ENCODE measurements around the gene DMBT1.

DNA sequence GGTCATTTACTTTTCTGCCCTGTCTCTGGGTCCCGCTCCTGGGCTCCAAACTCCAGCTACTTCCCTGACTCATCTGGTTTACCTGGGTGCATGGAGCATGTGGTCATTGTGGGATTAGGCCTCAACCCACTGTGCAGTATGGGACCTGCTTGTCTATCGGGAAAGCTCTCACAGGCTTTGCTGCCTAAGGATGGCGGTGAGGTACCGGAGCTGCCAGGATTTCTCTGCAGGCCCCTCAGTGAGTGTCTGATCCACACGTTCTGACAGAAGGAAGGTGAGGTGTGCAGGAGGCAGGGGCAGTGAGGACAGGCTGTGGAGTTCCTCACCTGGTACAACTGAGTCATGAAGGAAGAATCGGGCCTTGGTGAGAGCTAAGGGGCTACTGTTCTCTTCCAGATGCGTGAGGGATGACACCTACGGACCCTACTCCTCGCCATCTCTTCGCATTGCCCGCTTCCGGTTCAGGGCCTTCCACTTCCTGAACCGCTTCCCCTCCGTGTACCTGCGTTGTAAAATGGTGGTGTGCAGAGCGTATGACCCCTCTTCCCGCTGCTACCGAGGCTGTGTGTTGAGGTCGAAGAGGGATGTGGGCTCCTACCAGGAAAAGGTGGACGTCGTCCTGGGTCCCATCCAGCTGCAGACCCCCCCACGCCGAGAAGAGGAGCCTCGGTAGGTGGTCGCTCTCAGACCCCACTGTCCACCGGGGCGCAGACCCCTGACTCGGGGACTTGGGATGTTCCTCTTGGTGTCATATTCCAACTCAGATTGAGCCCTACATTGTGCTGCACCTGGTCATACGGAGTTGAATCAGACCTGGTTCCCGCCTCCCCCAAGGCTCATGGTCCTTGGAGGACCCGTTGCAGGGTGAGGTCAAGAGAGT is 82.4 kb downstream of the DMBT1 start:
- TF ChIP-seq, protein P1, sequence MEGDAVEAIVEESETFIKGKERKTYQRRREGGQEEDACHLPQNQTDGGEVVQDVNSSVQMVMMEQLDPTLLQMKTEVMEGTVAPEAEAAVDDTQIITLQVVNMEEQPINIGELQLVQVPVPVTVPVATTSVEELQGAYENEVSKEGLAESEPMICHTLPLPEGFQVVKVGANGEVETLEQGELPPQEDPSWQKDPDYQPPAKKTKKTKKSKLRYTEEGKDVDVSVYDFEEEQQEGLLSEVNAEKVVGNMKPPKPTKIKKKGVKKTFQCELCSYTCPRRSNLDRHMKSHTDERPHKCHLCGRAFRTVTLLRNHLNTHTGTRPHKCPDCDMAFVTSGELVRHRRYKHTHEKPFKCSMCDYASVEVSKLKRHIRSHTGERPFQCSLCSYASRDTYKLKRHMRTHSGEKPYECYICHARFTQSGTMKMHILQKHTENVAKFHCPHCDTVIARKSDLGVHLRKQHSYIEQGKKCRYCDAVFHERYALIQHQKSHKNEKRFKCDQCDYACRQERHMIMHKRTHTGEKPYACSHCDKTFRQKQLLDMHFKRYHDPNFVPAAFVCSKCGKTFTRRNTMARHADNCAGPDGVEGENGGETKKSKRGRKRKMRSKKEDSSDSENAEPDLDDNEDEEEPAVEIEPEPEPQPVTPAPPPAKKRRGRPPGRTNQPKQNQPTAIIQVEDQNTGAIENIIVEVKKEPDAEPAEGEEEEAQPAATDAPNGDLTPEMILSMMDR (IDR thresholded peaks at IDR 0.05): no peak
- no peak for TF ChIP-seq POLR2A (IDR thresholded peaks at IDR 0.05)

Measured in right lobe of liver (tissue), 4 donors.